ENCODE measurements around the gene TAF8. TPM values are rescaled to one million over a fixed set of nuclear protein-coding genes. Genes with fewer than 3 reads are reported as not detected.

Gene TAF8
- polyA plus RNA-seq, 1 of the 3 experiments (the other 2 are of a cell fraction), result 27.8 TPM

DNA sequence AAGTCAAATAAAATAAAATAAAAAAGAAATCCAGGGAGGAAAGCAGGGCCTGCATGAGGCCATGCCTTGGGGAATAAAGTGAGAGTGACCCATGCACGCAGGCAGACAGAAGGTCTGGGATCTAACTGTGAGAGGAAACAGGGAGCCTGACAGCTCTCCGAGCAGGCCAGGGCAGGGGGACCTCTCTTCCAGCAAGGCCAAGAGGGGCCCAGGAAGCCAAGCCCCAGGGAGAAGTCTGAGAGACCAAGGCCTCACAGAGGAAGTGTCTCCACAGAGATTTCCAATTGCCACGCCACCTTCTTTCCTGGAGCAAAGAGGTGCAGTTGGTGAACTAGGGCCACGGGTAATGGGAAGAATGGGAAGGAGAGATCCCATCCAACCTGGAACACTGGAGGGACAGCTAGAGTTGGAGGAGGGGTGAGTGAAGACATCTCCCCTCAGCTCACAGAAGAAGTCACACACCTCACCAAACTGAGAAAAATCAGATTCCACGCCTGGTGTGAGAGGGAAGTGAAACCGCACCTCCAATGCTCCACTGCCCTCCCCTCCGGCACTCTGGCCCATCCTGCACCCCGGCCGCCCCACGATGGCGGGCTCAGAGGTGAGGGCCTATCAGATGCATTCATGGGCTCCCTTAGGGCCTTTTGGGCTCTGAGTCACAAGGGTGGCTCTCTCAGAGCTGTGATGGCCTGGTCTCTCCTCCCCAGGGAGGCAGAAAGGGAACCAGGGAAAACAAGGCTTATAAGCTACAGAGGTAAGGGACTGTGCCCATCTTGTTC is 25.1 kb upstream of the TAF8 start:
- Histone ChIP-seq H3F3A (replicated peaks; ENCODE audit: insufficient read depth) (no peaks in the 10 kb centered on the region), H3K9ac (no peak overlapping the region), H3K9me3 (no peaks in the 10 kb centered on the region), H3K4me2 (no peak overlapping the region), H3K27me3 (ENCODE audit: insufficient read depth) (no peaks in the 10 kb centered on the region), H3K36me3 (replicated peaks in 1 of 2; ENCODE audit: control insufficient read depth in 1 of 2, insufficient read depth in 2 of 2, low read length in 1 of 2) (no peaks in the 10 kb centered on the region), H3K79me2 (ENCODE audit: insufficient read depth) (no peaks in the 10 kb centered on the region), H3K27ac (ENCODE audit: low read depth in 2 of 2, low read length in 1 of 2) (no peak overlapping the region), H4K20me1 (ENCODE audit: insufficient read depth) (no peaks in the 10 kb centered on the region), H2AFZ (ENCODE audit: low read depth) (no peak overlapping the region), H3K4me3 (ENCODE audit: low read depth in 2 of 2, low read length in 1 of 2) (no peak overlapping the region), H3K9me2 (no peaks in the 10 kb centered on the region), H3K4me1 (ENCODE audit: control insufficient read depth in 1 of 2, insufficient read depth in 2 of 2, low read depth in 1 of 2, low read length in 1 of 2) (peaks cover 1 to 6% of the 10 kb centered on the region in 2 experiments; a peak in 3 of 4 replicates)
- CTCF ChIA-PET, result interaction anchor here (1.0 to 4.0 kb wide), 3 partner anchors 19 to 235 kb away, joined by 3 to 20 read pairs (median 4); no protein-coding TSS in a partner anchor
- no peak for DNase-seq
- TF ChIP-seq GABPA (IDR thresholded peaks at IDR 0.05; ENCODE audit: low read depth), result no peak
- no peak for TF ChIP-seq POLR2AphosphoS5 (IDR thresholded peaks at IDR 0.05; ENCODE audit: low read depth, low read length)
- TF ChIP-seq, protein P1, sequence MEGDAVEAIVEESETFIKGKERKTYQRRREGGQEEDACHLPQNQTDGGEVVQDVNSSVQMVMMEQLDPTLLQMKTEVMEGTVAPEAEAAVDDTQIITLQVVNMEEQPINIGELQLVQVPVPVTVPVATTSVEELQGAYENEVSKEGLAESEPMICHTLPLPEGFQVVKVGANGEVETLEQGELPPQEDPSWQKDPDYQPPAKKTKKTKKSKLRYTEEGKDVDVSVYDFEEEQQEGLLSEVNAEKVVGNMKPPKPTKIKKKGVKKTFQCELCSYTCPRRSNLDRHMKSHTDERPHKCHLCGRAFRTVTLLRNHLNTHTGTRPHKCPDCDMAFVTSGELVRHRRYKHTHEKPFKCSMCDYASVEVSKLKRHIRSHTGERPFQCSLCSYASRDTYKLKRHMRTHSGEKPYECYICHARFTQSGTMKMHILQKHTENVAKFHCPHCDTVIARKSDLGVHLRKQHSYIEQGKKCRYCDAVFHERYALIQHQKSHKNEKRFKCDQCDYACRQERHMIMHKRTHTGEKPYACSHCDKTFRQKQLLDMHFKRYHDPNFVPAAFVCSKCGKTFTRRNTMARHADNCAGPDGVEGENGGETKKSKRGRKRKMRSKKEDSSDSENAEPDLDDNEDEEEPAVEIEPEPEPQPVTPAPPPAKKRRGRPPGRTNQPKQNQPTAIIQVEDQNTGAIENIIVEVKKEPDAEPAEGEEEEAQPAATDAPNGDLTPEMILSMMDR (IDR thresholded peaks at IDR 0.05), result no peak
- TF ChIP-seq, protein P2, sequence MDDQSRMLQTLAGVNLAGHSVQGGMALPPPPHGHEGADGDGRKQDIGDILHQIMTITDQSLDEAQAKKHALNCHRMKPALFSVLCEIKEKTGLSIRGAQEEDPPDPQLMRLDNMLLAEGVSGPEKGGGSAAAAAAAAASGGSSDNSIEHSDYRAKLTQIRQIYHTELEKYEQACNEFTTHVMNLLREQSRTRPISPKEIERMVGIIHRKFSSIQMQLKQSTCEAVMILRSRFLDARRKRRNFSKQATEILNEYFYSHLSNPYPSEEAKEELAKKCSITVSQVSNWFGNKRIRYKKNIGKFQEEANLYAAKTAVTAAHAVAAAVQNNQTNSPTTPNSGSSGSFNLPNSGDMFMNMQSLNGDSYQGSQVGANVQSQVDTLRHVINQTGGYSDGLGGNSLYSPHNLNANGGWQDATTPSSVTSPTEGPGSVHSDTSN (IDR thresholded peaks at IDR 0.05), result no peak
- TF ChIP-seq, protein P3, sequence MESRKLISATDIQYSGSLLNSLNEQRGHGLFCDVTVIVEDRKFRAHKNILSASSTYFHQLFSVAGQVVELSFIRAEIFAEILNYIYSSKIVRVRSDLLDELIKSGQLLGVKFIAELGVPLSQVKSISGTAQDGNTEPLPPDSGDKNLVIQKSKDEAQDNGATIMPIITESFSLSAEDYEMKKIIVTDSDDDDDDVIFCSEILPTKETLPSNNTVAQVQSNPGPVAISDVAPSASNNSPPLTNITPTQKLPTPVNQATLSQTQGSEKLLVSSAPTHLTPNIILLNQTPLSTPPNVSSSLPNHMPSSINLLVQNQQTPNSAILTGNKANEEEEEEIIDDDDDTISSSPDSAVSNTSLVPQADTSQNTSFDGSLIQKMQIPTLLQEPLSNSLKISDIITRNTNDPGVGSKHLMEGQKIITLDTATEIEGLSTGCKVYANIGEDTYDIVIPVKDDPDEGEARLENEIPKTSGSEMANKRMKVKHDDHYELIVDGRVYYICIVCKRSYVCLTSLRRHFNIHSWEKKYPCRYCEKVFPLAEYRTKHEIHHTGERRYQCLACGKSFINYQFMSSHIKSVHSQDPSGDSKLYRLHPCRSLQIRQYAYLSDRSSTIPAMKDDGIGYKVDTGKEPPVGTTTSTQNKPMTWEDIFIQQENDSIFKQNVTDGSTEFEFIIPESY (IDR thresholded peaks at IDR 0.05; ENCODE audit: borderline replicate concordance, low read depth), result no peak
- TF ChIP-seq, protein P4, sequence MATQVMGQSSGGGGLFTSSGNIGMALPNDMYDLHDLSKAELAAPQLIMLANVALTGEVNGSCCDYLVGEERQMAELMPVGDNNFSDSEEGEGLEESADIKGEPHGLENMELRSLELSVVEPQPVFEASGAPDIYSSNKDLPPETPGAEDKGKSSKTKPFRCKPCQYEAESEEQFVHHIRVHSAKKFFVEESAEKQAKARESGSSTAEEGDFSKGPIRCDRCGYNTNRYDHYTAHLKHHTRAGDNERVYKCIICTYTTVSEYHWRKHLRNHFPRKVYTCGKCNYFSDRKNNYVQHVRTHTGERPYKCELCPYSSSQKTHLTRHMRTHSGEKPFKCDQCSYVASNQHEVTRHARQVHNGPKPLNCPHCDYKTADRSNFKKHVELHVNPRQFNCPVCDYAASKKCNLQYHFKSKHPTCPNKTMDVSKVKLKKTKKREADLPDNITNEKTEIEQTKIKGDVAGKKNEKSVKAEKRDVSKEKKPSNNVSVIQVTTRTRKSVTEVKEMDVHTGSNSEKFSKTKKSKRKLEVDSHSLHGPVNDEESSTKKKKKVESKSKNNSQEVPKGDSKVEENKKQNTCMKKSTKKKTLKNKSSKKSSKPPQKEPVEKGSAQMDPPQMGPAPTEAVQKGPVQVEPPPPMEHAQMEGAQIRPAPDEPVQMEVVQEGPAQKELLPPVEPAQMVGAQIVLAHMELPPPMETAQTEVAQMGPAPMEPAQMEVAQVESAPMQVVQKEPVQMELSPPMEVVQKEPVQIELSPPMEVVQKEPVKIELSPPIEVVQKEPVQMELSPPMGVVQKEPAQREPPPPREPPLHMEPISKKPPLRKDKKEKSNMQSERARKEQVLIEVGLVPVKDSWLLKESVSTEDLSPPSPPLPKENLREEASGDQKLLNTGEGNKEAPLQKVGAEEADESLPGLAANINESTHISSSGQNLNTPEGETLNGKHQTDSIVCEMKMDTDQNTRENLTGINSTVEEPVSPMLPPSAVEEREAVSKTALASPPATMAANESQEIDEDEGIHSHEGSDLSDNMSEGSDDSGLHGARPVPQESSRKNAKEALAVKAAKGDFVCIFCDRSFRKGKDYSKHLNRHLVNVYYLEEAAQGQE (IDR thresholded peaks at IDR 0.05; ENCODE audit: low read depth, low read length), result no peak
- no peak for TF ChIP-seq RXRA (IDR thresholded peaks at IDR 0.05; ENCODE audit: borderline replicate concordance, low read depth)
- TF ChIP-seq EP300 (IDR thresholded peaks at IDR 0.05; ENCODE audit: borderline replicate concordance in 1 of 2, low read depth in 1 of 2, low read length in 1 of 2), result no peak
- no peak for TF ChIP-seq TCF12 (IDR thresholded peaks at IDR 0.05)
- POLR2A ChIA-PET, result no interaction called here
- WGBS (ENCODE audit: low lambda C conversion rate), result 87% methylated on average over 8 of the region's 11 CpGs

Measured in SK-N-SH (cell line).